ENCODE results near the gene GOLGA1.
A peak's percentile ranks its signal among the peaks of the same experiment; 100 is the strongest.
"Not testable (repeated sequence)": the region's sequence is repeated elsewhere in the genome, so short reads cannot be mapped to it uniquely, and the experiment has no call there.

Gene GOLGA1

GRCh38 chr9:124934290-124934689 lies 6.6 kb downstream of the GOLGA1 start:
- DNase-seq, result no peak

- DNase-seq, result no peak
Measured at GRCh38 chr9:124932333-124932732, 8.6 kb downstream of the GOLGA1 start.

- DNase-seq, result peak in 1 of 5 donors; percentile 5
Measured at GRCh38 chr9:124929464-124929863, 11.4 kb downstream of the GOLGA1 start.

- DNase-seq, result no peak
Measured at GRCh38 chr9:124928116-124928515, 12.8 kb downstream of the GOLGA1 start.

GRCh38 chr9:124920394-124920793 lies 20.5 kb downstream of the GOLGA1 start:
- DNase-seq, result not testable (repeated sequence)

DNA sequence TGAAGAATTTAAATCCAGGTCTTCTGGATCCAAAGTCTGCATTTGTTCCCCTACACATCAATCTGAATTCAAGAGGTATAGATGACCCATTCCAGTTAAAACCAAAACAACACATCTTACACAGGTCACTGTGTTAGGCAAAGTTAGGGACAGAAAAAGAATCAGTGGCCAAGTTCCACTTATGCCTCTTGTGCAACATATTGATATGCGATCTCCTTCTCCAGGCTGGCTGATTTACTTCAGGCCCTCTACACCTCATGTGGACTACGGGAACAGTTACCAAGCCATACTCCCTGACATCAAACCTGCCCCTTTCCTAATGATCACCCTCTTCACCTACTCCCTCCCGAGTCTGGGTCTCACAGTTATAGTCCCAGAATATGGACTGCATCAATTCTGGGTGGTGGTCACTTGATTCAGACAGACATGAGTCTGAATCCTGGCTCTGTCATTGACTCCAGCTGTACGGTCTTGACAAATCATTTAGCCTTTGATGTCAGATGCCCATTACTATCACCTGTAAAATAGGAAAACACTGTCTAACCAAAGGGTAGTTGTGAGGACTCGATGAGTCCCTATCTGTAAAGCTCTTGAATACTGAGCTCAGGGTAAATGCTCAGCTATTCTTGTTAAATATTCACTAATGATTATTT lies 26.0 kb downstream of the GOLGA1 start:
- DNase-seq, result no peak

- DNase-seq, result no peak
Measured at GRCh38 chr9:124913378-124913777, 27.5 kb downstream of the GOLGA1 start.

GRCh38 chr9:124911766-124912165 lies 29.1 kb downstream of the GOLGA1 start:
- no peak for DNase-seq

- DNase-seq, result no peak
Measured at GRCh38 chr9:124908098-124908497, 32.8 kb downstream of the GOLGA1 start.

DNA sequence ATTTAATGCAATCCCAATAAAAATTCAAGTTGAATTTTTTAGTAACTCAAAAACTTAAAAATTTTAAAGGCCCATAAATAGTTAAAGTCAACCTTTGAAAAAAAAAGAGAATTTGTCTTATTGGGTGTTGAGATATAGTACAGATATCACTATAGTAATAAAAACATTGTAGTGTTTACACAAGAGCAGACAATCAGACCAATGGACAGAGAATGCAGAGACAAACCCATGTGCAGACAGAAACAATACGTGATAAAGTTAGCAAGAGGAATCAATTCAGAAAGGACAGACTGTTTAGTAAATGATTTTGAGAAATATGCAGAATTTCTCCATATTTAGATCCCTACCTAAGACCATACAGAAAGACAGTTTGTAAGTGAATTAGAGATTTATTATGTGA lies 33.9 kb downstream of the GOLGA1 start:
- no peak for DNase-seq

GRCh38 chr9:124899845-124900244 lies 41.0 kb downstream of the GOLGA1 start:
- no peak for DNase-seq

DNA sequence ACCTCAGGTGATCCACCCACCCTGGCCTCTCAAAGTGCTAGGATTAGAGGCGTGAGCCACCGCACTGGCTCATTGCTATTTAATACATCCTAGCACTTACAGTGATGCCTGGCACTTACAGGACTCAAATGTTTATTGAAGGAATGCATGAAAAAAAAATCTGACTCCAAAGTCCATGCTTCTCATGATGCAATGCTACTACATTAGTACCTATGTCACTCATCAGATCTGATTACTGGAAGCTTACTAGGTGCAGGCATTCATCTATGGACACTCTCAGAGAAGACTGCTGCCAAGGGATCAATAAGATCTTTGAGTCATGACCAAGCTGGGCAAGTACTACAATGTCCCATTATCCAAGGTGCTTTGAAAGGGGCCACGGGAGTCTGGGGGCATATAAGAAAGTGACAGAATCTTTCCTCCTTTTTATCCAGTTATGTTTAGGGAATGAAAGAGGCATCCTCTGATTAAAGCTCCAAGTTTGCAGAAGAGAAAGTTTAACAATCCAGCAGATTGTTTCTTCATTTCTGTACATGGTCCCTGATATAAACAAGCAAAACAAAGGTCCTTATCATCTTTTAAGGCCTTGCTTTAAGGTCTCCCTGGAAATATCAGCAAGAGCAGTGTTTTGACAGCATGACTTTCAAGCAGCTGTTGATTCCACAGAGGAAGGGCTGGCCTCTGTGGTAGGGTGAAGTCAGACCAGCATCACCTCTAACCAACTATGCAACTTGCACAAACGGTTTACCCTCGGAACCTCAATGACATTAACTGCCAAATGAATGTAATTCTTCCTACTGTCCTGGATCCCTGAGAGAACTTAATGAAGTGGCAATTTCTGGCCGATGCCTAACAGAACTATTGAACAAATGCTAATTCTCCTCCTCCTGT lies 43.1 kb downstream of the GOLGA1 start:
- DNase-seq, result no peak

- DNase-seq, result peak in 2 of 5 donors; percentile 45 to 49
Measured at GRCh38 chr9:124894741-124895170, 46.1 kb downstream of the GOLGA1 start.

GRCh38 chr9:124894035-124894740 lies 46.7 kb downstream of the GOLGA1 start:
- no peak for DNase-seq

- no peak for DNase-seq
Measured at GRCh38 chr9:124890179-124890578, 50.7 kb downstream of the GOLGA1 start.

- no peak for DNase-seq
Measured at GRCh38 chr9:124889006-124889405, 51.9 kb downstream of the GOLGA1 start.

- no peak for DNase-seq
Measured at GRCh38 chr9:124887832-124888231, 53.1 kb downstream of the GOLGA1 start.

- DNase-seq, result no peak
Measured at GRCh38 chr9:124886866-124887492, 53.9 kb downstream of the GOLGA1 start.

GRCh38 chr9:124886461-124886860 lies 54.4 kb downstream of the GOLGA1 start:
- DNase-seq, result no peak

- DNase-seq, result no peak
Measured at GRCh38 chr9:124885551-124885950, 55.3 kb downstream of the GOLGA1 start.

DNA sequence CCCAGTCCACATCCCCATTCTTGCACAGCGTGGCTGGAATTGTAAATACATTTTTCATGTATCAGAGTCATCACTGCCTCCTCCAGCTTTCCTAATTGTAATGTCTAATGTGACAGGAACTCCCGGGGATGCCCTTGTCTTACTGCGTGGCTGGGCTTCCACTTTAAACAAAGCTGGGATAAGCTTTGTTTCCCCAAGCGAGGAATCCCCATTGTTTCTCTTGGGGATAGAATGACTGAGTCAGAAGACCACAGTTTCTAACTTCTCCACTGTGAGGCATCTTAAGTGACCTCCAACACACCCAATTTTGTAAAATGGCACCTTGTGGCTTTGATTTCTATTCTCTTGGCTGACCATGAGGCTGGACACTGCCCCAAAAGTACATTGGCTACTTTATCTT lies 56.5 kb downstream of the GOLGA1 start:
- no peak for DNase-seq

GRCh38 chr9:124882231-124882630 lies 58.7 kb downstream of the GOLGA1 start:
- DNase-seq, result no peak
